Kidney epithelial cell (primary cell): Measurements from ENCODE around the gene OPTN. TPM values are rescaled to one million over a fixed set of nuclear protein-coding genes. Genes with fewer than 3 reads are reported as not detected.

Experiments
- DNase-seq: peaks from one replicate; pipeline ENCODE4 v3.0.0-alpha.2; 2010; ENCODE audit warnings: low read depth
- H3K27me3 ChIP-seq: 2 replicates; pipeline ENCODE4 v1.6.0; 2011; ENCODE audit warnings: low read length; ENCODE audit not compliant: control insufficient read depth, insufficient read depth
- H3K36me3 ChIP-seq: 2 replicates; pipeline ENCODE4 v1.5.1; 2011; ENCODE audit warnings: low read length; ENCODE audit not compliant: control insufficient read depth, insufficient read depth
- H3K4me3 ChIP-seq: 2 replicates; pipeline ENCODE4 v1.5.1; 2011; ENCODE audit warnings: low read depth, mild to moderate bottlenecking, control low read depth, low read length
- total RNA-seq: library from RNA; depleted of rRNA; stranded (reverse); fragments of >200 nt; gene quantifications from 2 replicates; pipeline ENCODE4 v1.2.3, GENCODE V29; 2015
- TF ChIP-seq, protein P1 (sequence below): IDR thresholded peaks from 2 replicates; pipeline ENCODE4 v1.5.1; 2011; ENCODE audit warnings: mild to moderate bottlenecking, moderate library complexity, low read length, control low read depth, inconsistent platforms; ENCODE audit not compliant: insufficient read depth, poor library complexity, severe bottlenecking

The OPTN gene
- total RNA-seq, 1 donor from 2014 or later = 114 TPM

DNA sequence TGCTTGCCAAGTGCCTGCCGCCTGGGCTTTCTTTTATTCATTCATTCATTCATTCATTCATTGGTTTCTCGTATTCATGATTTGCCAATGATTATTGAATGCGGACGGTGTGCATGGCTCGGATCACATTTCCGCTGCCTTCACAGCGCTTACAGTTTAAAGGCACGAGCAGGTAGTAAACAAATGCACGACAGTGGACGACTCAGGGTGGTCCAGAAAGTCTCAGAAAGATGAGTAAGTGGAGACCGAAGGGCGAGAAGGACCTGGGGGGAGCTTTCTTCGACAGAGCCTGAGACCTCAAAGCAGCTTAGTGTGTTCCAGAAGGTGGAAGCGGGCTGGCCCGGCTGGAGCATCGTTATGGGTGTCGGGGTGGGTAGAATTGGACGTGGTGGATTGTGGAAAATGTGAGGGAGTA, 61.9 kb downstream of the OPTN start:
- peak overlapping the region; percentile 77 for H3K4me3 ChIP-seq
- H3K36me3 ChIP-seq = no peaks in the 10 kb centered on the region
- no peak for DNase-seq
- no peaks in the 10 kb centered on the region for H3K27me3 ChIP-seq
- TF ChIP-seq, protein P1, sequence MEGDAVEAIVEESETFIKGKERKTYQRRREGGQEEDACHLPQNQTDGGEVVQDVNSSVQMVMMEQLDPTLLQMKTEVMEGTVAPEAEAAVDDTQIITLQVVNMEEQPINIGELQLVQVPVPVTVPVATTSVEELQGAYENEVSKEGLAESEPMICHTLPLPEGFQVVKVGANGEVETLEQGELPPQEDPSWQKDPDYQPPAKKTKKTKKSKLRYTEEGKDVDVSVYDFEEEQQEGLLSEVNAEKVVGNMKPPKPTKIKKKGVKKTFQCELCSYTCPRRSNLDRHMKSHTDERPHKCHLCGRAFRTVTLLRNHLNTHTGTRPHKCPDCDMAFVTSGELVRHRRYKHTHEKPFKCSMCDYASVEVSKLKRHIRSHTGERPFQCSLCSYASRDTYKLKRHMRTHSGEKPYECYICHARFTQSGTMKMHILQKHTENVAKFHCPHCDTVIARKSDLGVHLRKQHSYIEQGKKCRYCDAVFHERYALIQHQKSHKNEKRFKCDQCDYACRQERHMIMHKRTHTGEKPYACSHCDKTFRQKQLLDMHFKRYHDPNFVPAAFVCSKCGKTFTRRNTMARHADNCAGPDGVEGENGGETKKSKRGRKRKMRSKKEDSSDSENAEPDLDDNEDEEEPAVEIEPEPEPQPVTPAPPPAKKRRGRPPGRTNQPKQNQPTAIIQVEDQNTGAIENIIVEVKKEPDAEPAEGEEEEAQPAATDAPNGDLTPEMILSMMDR = no peak

DNA sequence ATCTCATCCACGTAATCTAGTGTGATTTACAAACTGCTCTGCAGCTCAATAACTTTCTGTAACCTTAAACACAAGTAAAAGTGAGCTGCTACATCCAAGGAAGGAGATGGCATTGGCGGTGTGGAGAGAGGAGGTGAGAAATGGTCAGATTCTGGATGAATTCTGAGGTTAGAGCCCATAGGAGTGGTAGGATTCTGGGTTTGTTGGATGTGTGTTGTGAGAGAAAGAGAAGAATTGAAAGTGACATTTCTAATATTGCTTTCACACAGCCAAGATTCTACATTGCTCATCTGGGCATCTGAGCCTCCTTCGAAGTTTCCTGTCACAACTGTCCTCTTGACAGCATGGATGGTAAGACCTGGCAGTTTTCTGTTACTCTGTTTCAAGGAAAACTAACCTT, 63.9 kb downstream of the OPTN start:
- TF ChIP-seq, protein P1 = no peak
- DNase-seq = no peak
- no peak overlapping the region for H3K4me3 ChIP-seq
- H3K27me3 ChIP-seq = no peaks in the 10 kb centered on the region
- H3K36me3 ChIP-seq = no peaks in the 10 kb centered on the region

DNA sequence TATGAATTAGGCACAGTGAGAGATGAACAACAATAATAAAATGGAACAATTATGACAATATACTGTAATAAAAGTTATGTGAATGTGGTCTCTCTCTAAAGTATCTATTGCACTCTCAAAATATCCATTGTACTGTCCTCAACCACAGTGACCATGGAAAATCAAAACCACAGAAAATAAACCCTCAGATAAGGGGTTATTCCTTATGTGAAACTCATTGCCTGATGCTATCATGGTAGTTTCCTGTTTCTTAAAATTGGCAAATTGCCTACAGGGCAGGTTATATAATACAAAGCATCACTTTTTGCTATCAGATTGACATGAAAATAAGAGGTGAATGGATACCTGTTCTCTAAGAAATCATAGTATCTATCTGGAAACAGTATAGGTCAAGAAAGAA, 65.2 kb downstream of the OPTN start:
- Histone ChIP-seq H3K27me3 (no peaks in the 10 kb centered on the region), H3K4me3 (no peak overlapping the region), H3K36me3 (no peaks in the 10 kb centered on the region)
- no peak for DNase-seq
- TF ChIP-seq, protein P1 = no peak

DNA sequence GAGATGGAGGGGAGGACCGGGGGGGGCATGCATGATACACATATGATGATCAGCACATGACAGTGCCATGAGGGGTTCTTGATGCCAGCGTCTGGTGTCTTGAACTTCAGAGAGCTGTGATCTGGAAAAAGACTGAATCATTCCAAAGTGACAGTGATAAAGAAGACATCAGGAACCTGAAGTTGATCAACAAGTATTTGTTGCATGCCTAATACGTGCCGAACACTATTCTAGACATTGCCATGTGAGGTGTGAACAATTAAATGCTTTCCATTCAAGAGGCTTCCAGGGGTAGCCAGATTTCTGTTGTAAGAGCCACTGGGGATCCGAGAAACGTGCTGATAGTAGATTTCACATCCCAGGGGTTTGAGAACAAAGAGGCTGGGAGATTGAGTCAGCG, 67.6 kb downstream of the OPTN start:
- H3K27me3 ChIP-seq = no peaks in the 10 kb centered on the region
- no peaks in the 10 kb centered on the region for H3K36me3 ChIP-seq
- no peak for DNase-seq
- TF ChIP-seq, protein P1 = no peak
- no peak overlapping the region for H3K4me3 ChIP-seq

DNA sequence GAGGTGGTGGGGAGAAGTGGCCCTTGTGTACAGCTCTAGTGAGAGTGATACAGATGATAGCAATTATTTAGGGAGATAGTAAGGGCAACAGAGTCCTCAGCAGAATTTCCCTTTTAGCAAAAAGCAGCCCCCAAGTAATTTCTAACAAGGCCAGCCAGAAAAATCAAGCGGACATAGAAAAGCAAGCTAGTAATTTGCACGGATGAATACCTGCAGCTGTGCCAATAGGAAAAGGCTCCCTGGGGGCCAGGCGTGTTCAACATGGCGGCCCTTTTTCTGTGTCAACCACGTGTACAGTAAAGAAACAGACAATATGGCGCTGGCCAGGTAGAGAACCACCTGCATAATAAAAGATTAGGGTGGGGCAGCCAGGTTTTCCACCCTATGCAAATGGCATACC, 68.8 kb downstream of the OPTN start:
- H3K36me3 ChIP-seq = no peaks in the 10 kb centered on the region
- DNase-seq = no peak
- TF ChIP-seq, protein P1 = no peak
- H3K27me3 ChIP-seq = no peaks in the 10 kb centered on the region
- no peak overlapping the region for H3K4me3 ChIP-seq

DNA sequence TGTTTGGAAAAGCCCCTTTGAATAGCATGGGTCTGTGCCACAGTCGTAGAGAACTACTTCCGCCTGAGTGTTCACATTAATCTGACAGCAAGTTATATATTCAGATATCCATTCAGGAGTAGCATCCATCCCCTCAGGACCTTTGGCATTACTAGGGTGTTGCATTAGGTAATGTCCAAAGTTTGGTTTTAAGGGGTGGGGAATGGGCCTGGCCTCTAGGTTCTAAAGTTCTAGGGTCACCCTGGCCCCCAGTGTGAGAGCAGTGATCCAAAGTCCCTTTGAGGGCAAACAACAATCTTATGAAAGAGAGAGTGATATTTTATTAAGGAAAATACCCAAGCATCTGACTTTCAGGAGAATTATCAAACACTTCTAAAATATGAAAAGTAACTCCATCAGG, 73.7 kb downstream of the OPTN start:
- TF ChIP-seq, protein P1 = no peak
- H3K4me3 ChIP-seq = no peak overlapping the region
- no peak for DNase-seq
- H3K27me3 ChIP-seq = no peaks in the 10 kb centered on the region
- H3K36me3 ChIP-seq = no peaks in the 10 kb centered on the region
